ENCODE data around the gene KATNB1.

Gene KATNB1

DNA sequence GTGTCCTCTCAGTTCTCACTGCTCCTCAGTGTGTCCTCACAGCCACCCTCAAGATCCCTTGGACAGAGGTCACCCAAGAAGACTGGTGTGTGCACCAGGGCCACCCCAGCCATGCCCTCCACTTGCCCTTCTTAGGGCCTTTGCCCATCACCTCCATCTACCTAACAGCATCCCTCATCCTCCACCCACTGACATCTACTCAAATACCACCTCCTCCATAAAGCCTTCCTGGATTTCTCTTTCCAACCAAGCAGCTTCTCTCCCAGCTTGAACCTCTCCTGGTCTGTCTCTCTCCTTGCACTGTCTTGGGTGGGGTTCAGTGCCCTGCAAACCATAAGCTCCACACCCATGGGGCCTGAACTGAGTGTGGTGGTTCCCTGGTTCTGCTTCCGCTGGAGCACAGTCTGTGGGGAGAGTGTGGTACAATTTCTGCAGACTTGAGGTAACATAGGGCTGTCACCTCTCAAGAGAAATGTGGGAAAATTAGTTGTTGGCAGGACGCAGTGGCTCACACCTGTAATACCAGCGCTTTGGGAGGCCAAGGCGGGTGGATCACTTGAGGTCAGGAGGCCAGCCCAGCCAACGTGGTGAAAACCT is 14.4 kb downstream of the KATNB1 start (continued):
- no peak for TF ChIP-seq ZNF8 (CRISPR knock-in tag; IDR thresholded peaks at IDR 0.05)

DNA sequence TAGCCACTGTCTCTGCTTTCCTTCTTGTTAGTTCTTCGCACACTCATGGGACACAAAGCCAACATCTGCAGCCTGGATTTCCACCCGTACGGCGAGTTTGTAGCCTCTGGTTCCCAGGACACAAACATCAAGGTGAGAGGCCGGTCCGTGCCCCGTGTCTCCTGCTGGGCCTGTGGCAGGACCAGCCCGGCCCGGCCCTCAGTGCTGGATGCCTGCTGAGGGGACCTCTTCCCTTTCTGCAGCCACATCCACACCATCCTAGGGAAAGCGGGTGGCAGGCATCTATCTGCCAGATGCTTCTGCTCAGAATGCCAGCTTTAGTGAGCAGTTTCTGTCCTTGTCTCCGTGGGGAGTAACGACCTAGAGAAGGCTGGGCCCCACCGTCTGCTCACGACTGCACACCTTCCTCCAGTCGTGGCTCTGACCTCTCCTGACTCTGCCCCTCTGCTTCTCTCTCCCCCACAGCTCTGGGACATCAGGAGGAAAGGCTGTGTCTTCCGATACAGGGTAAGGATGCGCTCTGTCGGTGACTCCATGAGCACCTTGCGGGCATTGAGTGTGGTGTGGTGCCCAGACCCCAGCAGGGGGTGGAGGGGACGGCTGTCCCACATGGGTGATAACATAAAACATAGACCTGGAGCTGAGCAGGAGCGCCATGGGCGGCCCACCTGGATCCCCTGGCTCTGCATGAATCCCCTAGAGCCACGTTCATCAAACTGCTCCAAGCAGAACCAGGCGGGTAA is 15.4 kb downstream of the KATNB1 start:
- TF ChIP-seq OSR1 (CRISPR knock-in tag; IDR thresholded peaks at IDR 0.05) (no peak), ZNF70 (CRISPR knock-in tag; IDR thresholded peaks at IDR 0.05) (no peak), BACH2 (CRISPR knock-in tag; IDR thresholded peaks at IDR 0.05; ENCODE audit: borderline replicate concordance) (no peak), ZFP3 (CRISPR knock-in tag; IDR thresholded peaks at IDR 0.05) (no peak), RARB (CRISPR knock-in tag; IDR thresholded peaks at IDR 0.05) (no peak), ZC3H10 (CRISPR knock-in tag; IDR thresholded peaks at IDR 0.05) (no peak), ARNTL (CRISPR knock-in tag; IDR thresholded peaks at IDR 0.05; ENCODE audit: borderline replicate concordance, low read depth) (no peak)
- TF ChIP-seq, protein P1, sequence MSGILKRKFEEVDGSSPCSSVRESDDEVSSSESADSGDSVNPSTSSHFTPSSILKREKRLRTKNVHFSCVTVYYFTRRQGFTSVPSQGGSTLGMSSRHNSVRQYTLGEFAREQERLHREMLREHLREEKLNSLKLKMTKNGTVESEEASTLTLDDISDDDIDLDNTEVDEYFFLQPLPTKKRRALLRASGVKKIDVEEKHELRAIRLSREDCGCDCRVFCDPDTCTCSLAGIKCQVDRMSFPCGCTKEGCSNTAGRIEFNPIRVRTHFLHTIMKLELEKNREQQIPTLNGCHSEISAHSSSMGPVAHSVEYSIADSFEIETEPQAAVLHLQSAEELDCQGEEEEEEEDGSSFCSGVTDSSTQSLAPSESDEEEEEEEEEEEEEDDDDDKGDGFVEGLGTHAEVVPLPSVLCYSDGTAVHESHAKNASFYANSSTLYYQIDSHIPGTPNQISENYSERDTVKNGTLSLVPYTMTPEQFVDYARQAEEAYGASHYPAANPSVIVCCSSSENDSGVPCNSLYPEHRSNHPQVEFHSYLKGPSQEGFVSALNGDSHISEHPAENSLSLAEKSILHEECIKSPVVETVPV (CRISPR knock-in tag; IDR thresholded peaks at IDR 0.05): no peak
- TF ChIP-seq, protein P2, sequence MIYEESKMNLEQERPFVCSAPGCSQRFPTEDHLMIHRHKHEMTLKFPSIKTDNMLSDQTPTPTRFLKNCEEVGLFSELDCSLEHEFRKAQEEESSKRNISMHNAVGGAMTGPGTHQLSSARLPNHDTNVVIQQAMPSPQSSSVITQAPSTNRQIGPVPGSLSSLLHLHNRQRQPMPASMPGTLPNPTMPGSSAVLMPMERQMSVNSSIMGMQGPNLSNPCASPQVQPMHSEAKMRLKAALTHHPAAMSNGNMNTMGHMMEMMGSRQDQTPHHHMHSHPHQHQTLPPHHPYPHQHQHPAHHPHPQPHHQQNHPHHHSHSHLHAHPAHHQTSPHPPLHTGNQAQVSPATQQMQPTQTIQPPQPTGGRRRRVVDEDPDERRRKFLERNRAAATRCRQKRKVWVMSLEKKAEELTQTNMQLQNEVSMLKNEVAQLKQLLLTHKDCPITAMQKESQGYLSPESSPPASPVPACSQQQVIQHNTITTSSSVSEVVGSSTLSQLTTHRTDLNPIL (CRISPR knock-in tag; IDR thresholded peaks at IDR 0.05; ENCODE audit: low read depth): no peak
- no peak for ATAC-seq

DNA sequence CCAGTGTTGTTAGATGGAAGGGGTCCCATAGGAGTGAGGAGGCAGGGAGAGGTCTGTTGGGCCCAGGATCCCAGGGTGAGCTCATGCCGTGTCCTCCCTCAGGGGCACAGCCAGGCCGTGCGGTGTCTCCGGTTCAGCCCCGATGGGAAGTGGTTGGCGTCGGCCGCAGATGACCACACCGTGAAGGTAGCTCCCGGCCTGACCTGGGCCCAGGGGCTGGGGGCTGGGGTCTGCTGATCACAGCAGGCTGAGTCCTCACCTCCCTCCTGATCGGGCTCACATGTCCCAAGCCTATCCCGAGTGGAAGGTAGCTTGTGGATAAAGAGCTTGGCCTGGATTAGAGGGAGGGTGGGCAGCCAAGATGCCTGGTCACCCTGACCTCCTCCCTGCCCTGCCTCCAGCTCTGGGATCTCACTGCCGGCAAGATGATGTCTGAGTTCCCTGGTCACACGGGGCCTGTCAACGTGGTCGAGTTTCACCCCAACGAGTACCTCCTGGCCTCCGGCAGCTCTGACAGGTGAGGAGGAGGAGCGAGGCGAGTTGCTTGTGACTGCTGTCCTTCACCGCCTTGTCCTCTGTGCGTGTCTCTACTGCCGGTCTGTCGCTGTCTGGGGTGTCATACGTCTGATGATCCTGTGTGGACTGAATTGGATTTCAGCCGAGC is 16.1 kb downstream of the KATNB1 start:
- no peak for TF ChIP-seq ESRRG (CRISPR knock-in tag; IDR thresholded peaks at IDR 0.05)
- no peak for TF ChIP-seq ZNF565 (CRISPR knock-in tag; conservative IDR thresholded peaks at IDR 0.05; ENCODE audit: low read depth)
- TF ChIP-seq SNAI2 (CRISPR knock-in tag; IDR thresholded peaks at IDR 0.05): no peak
- no peak for TF ChIP-seq ZNF8 (CRISPR knock-in tag; IDR thresholded peaks at IDR 0.05)
- TF ChIP-seq, protein P3, sequence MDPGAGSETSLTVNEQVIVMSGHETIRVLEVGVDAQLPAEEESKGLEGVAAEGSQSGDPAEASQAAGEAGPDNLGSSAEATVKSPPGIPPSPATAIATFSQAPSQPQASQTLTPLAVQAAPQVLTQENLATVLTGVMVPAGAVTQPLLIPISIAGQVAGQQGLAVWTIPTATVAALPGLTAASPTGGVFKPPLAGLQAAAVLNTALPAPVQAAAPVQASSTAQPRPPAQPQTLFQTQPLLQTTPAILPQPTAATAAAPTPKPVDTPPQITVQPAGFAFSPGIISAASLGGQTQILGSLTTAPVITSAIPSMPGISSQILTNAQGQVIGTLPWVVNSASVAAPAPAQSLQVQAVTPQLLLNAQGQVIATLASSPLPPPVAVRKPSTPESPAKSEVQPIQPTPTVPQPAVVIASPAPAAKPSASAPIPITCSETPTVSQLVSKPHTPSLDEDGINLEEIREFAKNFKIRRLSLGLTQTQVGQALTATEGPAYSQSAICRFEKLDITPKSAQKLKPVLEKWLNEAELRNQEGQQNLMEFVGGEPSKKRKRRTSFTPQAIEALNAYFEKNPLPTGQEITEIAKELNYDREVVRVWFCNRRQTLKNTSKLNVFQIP (CRISPR knock-in tag; IDR thresholded peaks at IDR 0.05; ENCODE audit: borderline replicate concordance, low read depth): no peak
- TF ChIP-seq, protein P4, sequence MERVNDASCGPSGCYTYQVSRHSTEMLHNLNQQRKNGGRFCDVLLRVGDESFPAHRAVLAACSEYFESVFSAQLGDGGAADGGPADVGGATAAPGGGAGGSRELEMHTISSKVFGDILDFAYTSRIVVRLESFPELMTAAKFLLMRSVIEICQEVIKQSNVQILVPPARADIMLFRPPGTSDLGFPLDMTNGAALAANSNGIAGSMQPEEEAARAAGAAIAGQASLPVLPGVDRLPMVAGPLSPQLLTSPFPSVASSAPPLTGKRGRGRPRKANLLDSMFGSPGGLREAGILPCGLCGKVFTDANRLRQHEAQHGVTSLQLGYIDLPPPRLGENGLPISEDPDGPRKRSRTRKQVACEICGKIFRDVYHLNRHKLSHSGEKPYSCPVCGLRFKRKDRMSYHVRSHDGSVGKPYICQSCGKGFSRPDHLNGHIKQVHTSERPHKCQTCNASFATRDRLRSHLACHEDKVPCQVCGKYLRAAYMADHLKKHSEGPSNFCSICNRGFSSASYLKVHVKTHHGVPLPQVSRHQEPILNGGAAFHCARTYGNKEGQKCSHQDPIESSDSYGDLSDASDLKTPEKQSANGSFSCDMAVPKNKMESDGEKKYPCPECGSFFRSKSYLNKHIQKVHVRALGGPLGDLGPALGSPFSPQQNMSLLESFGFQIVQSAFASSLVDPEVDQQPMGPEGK (CRISPR knock-in tag; IDR thresholded peaks at IDR 0.05; ENCODE audit: borderline replicate concordance): no peak
- TF ChIP-seq ZNF70 (CRISPR knock-in tag; IDR thresholded peaks at IDR 0.05): no peak
- TF ChIP-seq GLIS3 (CRISPR knock-in tag; IDR thresholded peaks at IDR 0.05): no peak
- TF ChIP-seq, protein P5, sequence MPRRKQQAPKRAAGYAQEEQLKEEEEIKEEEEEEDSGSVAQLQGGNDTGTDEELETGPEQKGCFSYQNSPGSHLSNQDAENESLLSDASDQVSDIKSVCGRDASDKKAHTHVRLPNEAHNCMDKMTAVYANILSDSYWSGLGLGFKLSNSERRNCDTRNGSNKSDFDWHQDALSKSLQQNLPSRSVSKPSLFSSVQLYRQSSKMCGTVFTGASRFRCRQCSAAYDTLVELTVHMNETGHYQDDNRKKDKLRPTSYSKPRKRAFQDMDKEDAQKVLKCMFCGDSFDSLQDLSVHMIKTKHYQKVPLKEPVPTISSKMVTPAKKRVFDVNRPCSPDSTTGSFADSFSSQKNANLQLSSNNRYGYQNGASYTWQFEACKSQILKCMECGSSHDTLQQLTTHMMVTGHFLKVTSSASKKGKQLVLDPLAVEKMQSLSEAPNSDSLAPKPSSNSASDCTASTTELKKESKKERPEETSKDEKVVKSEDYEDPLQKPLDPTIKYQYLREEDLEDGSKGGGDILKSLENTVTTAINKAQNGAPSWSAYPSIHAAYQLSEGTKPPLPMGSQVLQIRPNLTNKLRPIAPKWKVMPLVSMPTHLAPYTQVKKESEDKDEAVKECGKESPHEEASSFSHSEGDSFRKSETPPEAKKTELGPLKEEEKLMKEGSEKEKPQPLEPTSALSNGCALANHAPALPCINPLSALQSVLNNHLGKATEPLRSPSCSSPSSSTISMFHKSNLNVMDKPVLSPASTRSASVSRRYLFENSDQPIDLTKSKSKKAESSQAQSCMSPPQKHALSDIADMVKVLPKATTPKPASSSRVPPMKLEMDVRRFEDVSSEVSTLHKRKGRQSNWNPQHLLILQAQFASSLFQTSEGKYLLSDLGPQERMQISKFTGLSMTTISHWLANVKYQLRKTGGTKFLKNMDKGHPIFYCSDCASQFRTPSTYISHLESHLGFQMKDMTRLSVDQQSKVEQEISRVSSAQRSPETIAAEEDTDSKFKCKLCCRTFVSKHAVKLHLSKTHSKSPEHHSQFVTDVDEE (CRISPR knock-in tag; IDR thresholded peaks at IDR 0.05): no peak
- TF ChIP-seq ZFP30 (CRISPR knock-in tag; IDR thresholded peaks at IDR 0.05): no peak
- no peak for TF ChIP-seq ZFP3 (CRISPR knock-in tag; IDR thresholded peaks at IDR 0.05)
- TF ChIP-seq OSR1 (CRISPR knock-in tag; IDR thresholded peaks at IDR 0.05): no peak
- no peak for TF ChIP-seq TOX (CRISPR knock-in tag; IDR thresholded peaks at IDR 0.05; ENCODE audit: borderline replicate concordance)
- no peak for TF ChIP-seq BACH2 (CRISPR knock-in tag; IDR thresholded peaks at IDR 0.05; ENCODE audit: borderline replicate concordance)
- no peak for TF ChIP-seq PPARA (CRISPR knock-in tag; IDR thresholded peaks at IDR 0.05; ENCODE audit: borderline replicate concordance)
- no peak for ATAC-seq
